ENCODE measurements around the gene CLTA.
"Not testable (repeated sequence)": the region's sequence is repeated elsewhere in the genome, so short reads cannot be mapped to it uniquely, and the experiment has no call there.

CLTA gene

GRCh38 chr9:36189976-36190375, 745 bp upstream of the CLTA start:
- no peak for DNase-seq (ENCODE audit: low spot score)

- DNase-seq (ENCODE audit: low spot score), result peak; percentile 31
Observed at GRCh38 chr9:36191290-36191645, 547 bp downstream of the CLTA start.

GRCh38 chr9:36191686-36192085, 965 bp downstream of the CLTA start:
- DNase-seq (ENCODE audit: low spot score), result no peak

- no peak for DNase-seq (ENCODE audit: low spot score)
Observed at GRCh38 chr9:36192196-36192595, 1.5 kb downstream of the CLTA start.

- DNase-seq (ENCODE audit: low spot score), result no peak
Observed at GRCh38 chr9:36193023-36193422, 2.3 kb downstream of the CLTA start.

GRCh38 chr9:36194326-36195000, 3.7 kb downstream of the CLTA start:
- no peak for DNase-seq (ENCODE audit: low spot score)

- DNase-seq (ENCODE audit: low spot score), result peak; percentile 25
Observed at GRCh38 chr9:36204906-36205547, 14.3 kb downstream of the CLTA start.

- DNase-seq (ENCODE audit: low spot score), result no peak
Observed at GRCh38 chr9:36207016-36207415, 16.3 kb downstream of the CLTA start.

- DNase-seq (ENCODE audit: low spot score), result no peak
Observed at GRCh38 chr9:36207546-36208012, 16.9 kb downstream of the CLTA start.

GRCh38 chr9:36208521-36209253, 18.0 kb downstream of the CLTA start:
- DNase-seq (ENCODE audit: low spot score), result no peak

GRCh38 chr9:36210722-36211121, 20.0 kb downstream of the CLTA start:
- DNase-seq (ENCODE audit: low spot score), result no peak

- DNase-seq (ENCODE audit: low spot score), result no peak
Observed at GRCh38 chr9:36211510-36211909, 20.8 kb downstream of the CLTA start.

- DNase-seq (ENCODE audit: low spot score), result no peak
Observed at GRCh38 chr9:36213387-36213786, 22.7 kb downstream of the CLTA start.

- no peak for DNase-seq (ENCODE audit: low spot score)
Observed at GRCh38 chr9:36213989-36214388, 23.3 kb downstream of the CLTA start.

- no peak for DNase-seq (ENCODE audit: low spot score)
Observed at GRCh38 chr9:36214571-36214970, 23.9 kb downstream of the CLTA start.

GRCh38 chr9:36217256-36217968, 26.7 kb downstream of the CLTA start:
- DNase-seq (ENCODE audit: low spot score), result no peak

GRCh38 chr9:36218011-36218410, 27.3 kb downstream of the CLTA start:
- DNase-seq (ENCODE audit: low spot score), result no peak

GRCh38 chr9:36218411-36218901, 27.7 kb downstream of the CLTA start:
- DNase-seq (ENCODE audit: low spot score), result no peak

- DNase-seq (ENCODE audit: low spot score), result no peak
Observed at GRCh38 chr9:36221667-36222066, 30.9 kb downstream of the CLTA start.

- DNase-seq (ENCODE audit: low spot score), result peak; percentile 16
Observed at GRCh38 chr9:36222449-36222848, 31.7 kb downstream of the CLTA start.

- DNase-seq (ENCODE audit: low spot score), result no peak
Observed at GRCh38 chr9:36237230-36237629, 46.5 kb downstream of the CLTA start.

- DNase-seq (ENCODE audit: low spot score), result not testable (repeated sequence)
Observed at GRCh38 chr9:36239205-36239604, 48.5 kb downstream of the CLTA start.
